LNCaP clone FGC (cell line): ENCODE measurements around the gene CAPN2.

ENCODE experiments used
- DNase-seq: peaks from one replicate; pipeline ENCODE4 v3.0.0-alpha.2; 2011; ENCODE audit warnings: low read depth
- H3K4me3 ChIP-seq: 2 replicates; pipeline ENCODE4 v1.5.1; 2011; ENCODE audit warnings: mild to moderate bottlenecking, low read depth, low read length, control low read depth
- TF ChIP-seq, protein P1 (sequence below): IDR thresholded peaks from 2 replicates; pipeline ENCODE4 v1.5.1; 2012; ENCODE audit warnings: mild to moderate bottlenecking; ENCODE audit not compliant: control insufficient read depth, insufficient read depth; ENCODE audit errors: extremely low read depth

CAPN2 gene

DNA sequence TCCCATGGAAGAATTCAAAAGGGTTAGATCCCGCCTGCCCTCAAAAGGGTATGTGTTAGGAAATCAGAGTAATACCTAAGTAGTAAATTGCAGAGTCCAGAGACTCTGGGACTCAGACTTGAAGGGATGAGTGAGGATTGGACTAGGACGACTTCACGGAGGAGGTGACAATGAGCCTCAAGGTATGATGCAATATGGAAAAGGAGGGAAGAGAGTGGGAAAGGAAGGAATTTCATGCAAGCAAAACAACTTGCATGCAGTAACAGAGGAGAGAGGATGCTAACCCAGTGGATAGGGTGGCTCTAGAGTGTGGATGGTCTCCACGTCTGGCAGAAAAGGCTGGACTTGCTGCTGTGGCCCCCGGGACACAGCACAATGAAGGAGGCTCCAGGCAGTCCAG is 4.8 kb downstream of the CAPN2 start:
- no peak for DNase-seq
- no peak overlapping the region for H3K4me3 ChIP-seq
- TF ChIP-seq, protein P1, sequence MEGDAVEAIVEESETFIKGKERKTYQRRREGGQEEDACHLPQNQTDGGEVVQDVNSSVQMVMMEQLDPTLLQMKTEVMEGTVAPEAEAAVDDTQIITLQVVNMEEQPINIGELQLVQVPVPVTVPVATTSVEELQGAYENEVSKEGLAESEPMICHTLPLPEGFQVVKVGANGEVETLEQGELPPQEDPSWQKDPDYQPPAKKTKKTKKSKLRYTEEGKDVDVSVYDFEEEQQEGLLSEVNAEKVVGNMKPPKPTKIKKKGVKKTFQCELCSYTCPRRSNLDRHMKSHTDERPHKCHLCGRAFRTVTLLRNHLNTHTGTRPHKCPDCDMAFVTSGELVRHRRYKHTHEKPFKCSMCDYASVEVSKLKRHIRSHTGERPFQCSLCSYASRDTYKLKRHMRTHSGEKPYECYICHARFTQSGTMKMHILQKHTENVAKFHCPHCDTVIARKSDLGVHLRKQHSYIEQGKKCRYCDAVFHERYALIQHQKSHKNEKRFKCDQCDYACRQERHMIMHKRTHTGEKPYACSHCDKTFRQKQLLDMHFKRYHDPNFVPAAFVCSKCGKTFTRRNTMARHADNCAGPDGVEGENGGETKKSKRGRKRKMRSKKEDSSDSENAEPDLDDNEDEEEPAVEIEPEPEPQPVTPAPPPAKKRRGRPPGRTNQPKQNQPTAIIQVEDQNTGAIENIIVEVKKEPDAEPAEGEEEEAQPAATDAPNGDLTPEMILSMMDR, result no peak

DNA sequence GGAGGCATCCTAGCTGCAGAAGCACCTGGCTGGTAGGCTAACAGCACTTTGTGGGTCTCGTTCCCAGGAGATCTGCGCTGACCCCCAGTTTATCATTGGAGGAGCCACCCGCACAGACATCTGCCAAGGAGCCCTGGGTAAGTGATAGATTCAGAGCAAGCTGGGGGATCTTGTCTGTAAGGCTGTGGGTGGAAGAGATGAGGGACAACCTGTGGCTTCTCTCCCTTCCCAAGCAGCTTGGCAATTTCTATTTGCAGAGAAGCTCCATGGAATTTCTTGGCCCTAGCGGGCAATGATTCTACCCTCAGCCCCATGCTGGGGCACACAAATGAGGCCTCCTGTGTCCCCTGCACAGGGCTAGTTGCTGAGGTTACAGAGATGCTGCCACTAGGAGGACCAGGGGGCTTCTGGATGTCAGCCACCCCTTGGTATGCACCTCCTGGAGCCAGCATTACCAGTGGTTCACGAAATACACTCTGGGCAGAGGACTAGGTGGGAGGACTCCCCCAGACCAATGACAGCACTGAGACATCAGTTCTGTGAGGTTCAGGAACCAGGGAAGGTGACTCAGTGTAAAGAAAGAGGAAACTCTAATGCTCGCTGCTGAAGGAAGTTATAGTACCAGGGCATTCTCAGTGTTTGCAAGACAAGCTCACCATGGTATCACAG is 5.5 kb downstream of the CAPN2 start:
- H3K4me3 ChIP-seq, result no peak overlapping the region
- TF ChIP-seq, protein P1, result no peak
- no peak for DNase-seq

GRCh38 chr1:223718850-223719249 is 6.5 kb downstream of the CAPN2 start:
- no peak for DNase-seq
- TF ChIP-seq, protein P1, result no peak
- no peak overlapping the region for H3K4me3 ChIP-seq

- H3K4me3 ChIP-seq, result no peak overlapping the region
- TF ChIP-seq, protein P1, result no peak
- no peak for DNase-seq
Measured at GRCh38 chr1:223720971-223721591, 8.7 kb downstream of the CAPN2 start.

GRCh38 chr1:223721658-223722607 is 9.6 kb downstream of the CAPN2 start:
- H3K4me3 ChIP-seq, result no peak overlapping the region
- no peak for DNase-seq
- TF ChIP-seq, protein P1, result no peak

DNA sequence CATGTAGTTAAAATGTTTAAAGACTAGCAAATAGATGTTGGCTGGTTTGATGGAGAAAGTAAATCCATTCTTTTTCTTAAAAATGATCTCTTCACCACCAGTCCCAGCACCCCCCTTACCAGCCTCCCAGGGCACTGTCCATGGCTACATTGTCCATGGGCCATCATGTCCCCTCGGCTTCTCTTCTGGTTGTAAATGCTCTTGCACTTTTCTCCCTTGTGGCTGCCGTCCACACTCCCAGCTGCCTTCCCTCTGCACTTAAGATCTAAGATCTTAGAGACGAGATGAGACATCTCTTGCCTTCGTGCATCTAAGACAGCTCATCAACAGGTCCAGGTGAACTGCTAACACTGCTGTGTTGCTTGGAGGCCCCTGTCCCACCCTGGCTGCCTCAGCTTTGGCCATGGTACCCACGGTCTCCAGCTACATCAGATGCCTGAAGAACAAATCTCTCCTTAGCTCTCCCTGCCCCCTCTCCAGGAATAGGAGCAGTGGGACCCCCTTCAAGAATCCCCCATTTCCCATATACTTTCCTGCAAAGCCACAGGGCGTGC is 11.1 kb downstream of the CAPN2 start:
- no peak for DNase-seq
- no peak overlapping the region for H3K4me3 ChIP-seq
- TF ChIP-seq, protein P1, result no peak
